Measurements from ENCODE around the gene HECTD2.

GRCh38 chr10:91536111-91536510, 126.0 kb downstream of the HECTD2 start:
- TF ChIP-seq, protein P1, sequence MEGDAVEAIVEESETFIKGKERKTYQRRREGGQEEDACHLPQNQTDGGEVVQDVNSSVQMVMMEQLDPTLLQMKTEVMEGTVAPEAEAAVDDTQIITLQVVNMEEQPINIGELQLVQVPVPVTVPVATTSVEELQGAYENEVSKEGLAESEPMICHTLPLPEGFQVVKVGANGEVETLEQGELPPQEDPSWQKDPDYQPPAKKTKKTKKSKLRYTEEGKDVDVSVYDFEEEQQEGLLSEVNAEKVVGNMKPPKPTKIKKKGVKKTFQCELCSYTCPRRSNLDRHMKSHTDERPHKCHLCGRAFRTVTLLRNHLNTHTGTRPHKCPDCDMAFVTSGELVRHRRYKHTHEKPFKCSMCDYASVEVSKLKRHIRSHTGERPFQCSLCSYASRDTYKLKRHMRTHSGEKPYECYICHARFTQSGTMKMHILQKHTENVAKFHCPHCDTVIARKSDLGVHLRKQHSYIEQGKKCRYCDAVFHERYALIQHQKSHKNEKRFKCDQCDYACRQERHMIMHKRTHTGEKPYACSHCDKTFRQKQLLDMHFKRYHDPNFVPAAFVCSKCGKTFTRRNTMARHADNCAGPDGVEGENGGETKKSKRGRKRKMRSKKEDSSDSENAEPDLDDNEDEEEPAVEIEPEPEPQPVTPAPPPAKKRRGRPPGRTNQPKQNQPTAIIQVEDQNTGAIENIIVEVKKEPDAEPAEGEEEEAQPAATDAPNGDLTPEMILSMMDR (IDR thresholded peaks at IDR 0.05; ENCODE audit: control extremely low read depth in 1 of 3, insufficient read depth in 1 of 3, low read depth in 1 of 3, low read length in 3 of 3), result no peak
- TF ChIP-seq MAX (IDR thresholded peaks at IDR 0.05) (no peak), KDM1A (IDR thresholded peaks at IDR 0.05; ENCODE audit: borderline replicate concordance, low read length) (no peak), BCL11A (IDR thresholded peaks at IDR 0.05; ENCODE audit: low read depth in 2 of 2, low read length in 2 of 2) (no peak), CHD2 (IDR thresholded peaks at IDR 0.05; ENCODE audit: low read length) (no peak)

All from H1 (cell line).